ENCODE data around the gene OPN4. TPM values are rescaled to one million over a fixed set of nuclear protein-coding genes. Genes with fewer than 3 reads are reported as not detected.

Gene OPN4
- total RNA-seq, 1 donor from 2014 or later = not detected

DNA sequence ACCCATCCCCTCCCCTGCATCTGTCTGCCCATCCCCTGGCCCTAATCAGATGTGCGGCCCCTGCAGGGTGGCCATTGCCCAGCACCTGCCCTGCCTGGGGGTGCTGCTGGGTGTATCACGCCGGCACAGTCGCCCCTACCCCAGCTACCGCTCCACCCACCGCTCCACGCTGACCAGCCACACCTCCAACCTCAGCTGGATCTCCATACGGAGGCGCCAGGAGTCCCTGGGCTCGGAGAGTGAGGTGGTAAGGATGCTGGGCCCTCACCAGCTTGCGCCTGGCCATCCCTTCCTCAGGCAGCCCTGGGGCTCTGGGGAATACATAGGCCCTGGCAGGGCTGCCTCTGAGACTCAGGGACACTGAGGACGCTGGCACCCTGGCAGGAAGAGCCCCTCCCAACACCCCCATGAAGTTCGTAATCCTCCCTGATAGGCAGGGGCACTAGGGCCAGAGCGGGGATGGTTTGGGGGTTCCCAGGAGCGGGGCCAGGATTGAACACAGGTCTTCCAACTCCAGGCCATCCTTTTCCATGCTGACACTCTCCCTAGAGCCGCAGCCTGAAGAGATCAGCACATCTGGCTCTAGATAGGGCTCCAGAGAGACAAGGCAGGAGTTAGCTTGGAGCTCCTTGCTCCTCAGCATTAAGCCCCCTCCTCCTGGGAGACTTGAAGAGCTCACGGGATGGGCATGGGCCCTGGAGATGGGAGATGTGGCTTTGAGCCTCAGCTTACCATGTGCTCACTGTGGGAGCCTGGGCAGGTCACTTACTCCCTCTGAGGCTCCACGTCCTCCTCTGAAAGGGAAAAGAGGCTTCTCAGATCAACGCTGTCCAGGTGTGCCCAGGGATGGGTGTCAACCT lies 8.1 kb downstream of the OPN4 start:
- Mint-ChIP-seq H3K4me1 (ENCODE audit: low read depth) (peaks cover 14% of the 10 kb centered on the region), H3K4me3 (ENCODE audit: low read depth) (no peak overlapping the region), H3K9me3 (ENCODE audit: low read depth) (no peaks in the 10 kb centered on the region), H3K36me3 (ENCODE audit: insufficient read depth) (no peaks in the 10 kb centered on the region), H3K27ac (no peak overlapping the region), H3K27me3 (peaks cover under 1% of the 10 kb centered on the region)
- TF ChIP-seq CTCF (IDR thresholded peaks at IDR 0.05; ENCODE audit: unreplicated experiment) = no peak
- DNase-seq (ENCODE audit: low spot score, unreplicated experiment) = no peak

- Mint-ChIP-seq H3K36me3 (ENCODE audit: insufficient read depth) (no peaks in the 10 kb centered on the region), H3K9me3 (ENCODE audit: low read depth) (no peaks in the 10 kb centered on the region), H3K4me1 (ENCODE audit: low read depth) (peaks cover 15% of the 10 kb centered on the region), H3K27ac (no peak overlapping the region), H3K27me3 (no peaks in the 10 kb centered on the region), H3K4me3 (ENCODE audit: low read depth) (no peak overlapping the region)
- DNase-seq (ENCODE audit: low spot score, unreplicated experiment) = no peak
- TF ChIP-seq CTCF (IDR thresholded peaks at IDR 0.05; ENCODE audit: unreplicated experiment) = no peak
These were observed 8.6 kb downstream of the OPN4 start for GRCh38 chr10:86663046-86663345.

GRCh38 chr10:86663576-86664339 lies 9.4 kb downstream of the OPN4 start:
- peaks cover 21% of the 10 kb centered on the region for H3K4me1 Mint-ChIP-seq (ENCODE audit: low read depth)
- DNase-seq (ENCODE audit: low spot score, unreplicated experiment) = no peak
- no peaks in the 10 kb centered on the region for H3K36me3 Mint-ChIP-seq (ENCODE audit: insufficient read depth)
- H3K4me3 Mint-ChIP-seq (ENCODE audit: low read depth) = no peak overlapping the region
- peaks cover under 1% of the 10 kb centered on the region for H3K27me3 Mint-ChIP-seq
- H3K9me3 Mint-ChIP-seq (ENCODE audit: low read depth) = no peaks in the 10 kb centered on the region
- no peak overlapping the region for H3K27ac Mint-ChIP-seq
- TF ChIP-seq CTCF (IDR thresholded peaks at IDR 0.05; ENCODE audit: unreplicated experiment) = no peak

DNA sequence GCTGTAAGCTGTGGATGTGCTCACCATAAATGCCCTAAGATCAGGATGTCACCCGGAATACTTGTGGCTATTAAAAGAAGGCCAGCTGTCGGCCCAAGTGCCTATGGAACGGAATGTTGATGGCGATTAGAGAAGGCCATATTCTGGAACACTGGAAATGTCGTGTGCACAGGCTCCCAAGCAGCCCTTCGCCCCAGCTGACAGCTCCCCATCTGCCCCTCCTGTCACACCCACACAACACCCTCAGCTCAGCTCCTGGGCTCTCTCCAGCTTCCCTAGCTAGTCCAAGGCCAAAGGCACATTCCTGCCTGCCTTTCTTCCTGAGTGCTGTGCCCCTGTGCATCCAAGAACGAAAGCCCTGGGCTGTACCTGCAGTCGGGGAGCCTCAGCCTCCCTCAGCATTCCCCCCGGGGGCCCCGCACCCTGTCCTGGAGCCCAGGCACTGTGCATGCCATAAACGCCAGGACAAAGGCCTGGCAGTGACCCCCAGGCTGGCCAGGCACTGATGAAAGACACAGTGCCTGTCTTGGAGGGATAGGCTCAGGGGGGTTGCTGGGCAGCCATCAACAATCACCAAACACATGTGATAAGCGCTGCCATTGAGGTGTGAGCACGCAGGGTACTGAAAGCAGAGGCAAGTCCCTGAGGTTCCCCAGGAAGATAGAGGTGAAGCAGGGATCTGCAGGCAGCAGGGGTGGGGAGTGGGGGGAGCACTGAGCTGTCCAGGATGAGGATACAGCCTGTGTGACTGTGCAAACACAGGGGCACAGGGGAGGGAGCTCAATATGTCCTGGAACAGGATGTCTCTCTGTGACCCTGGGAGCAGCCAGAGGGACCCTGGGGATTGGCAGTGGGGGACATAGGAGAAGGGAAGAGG lies 10.2 kb downstream of the OPN4 start:
- H3K27ac Mint-ChIP-seq = no peak overlapping the region
- H3K27me3 Mint-ChIP-seq = peaks cover 3% of the 10 kb centered on the region
- H3K4me3 Mint-ChIP-seq (ENCODE audit: low read depth) = no peak overlapping the region
- no peak for TF ChIP-seq CTCF (IDR thresholded peaks at IDR 0.05; ENCODE audit: unreplicated experiment)
- DNase-seq (ENCODE audit: low spot score, unreplicated experiment) = no peak
- H3K36me3 Mint-ChIP-seq (ENCODE audit: insufficient read depth) = no peaks in the 10 kb centered on the region
- no peaks in the 10 kb centered on the region for H3K9me3 Mint-ChIP-seq (ENCODE audit: low read depth)
- H3K4me1 Mint-ChIP-seq (ENCODE audit: low read depth) = peaks cover 24% of the 10 kb centered on the region

DNA sequence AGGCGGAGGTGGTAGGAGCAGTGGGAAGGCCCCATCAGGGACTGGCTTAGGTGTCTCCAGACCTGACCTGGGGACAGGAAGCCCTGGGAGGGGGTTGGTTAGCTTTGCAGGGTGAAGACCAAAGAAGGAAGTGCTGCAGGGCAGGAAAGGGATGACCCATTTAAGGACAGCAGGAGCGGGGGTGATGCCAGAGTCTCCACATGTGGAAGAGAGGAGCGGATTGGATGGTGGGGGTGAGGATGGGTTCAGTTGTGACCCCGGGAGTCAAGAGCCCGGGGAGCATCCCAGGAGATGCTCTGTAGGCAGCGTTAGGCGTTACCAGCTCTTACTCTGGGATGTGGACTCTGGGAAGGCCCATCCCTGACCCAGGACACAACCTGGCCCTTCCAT lies 10.9 kb downstream of the OPN4 start:
- Mint-ChIP-seq H3K4me1 (ENCODE audit: low read depth) (peaks cover 24% of the 10 kb centered on the region), H3K27ac (no peak overlapping the region), H3K27me3 (peaks cover 3% of the 10 kb centered on the region), H3K4me3 (ENCODE audit: low read depth) (no peak overlapping the region), H3K36me3 (ENCODE audit: insufficient read depth) (no peaks in the 10 kb centered on the region), H3K9me3 (ENCODE audit: low read depth) (no peaks in the 10 kb centered on the region)
- TF ChIP-seq CTCF (IDR thresholded peaks at IDR 0.05; ENCODE audit: unreplicated experiment) = no peak
- no peak for DNase-seq (ENCODE audit: low spot score, unreplicated experiment)
